ENCODE data around the gene MAPK11. TPM values are rescaled to one million over a fixed set of nuclear protein-coding genes. Genes with fewer than 3 reads are reported as not detected.

MAPK11 gene
- total RNA-seq, 1 experiment from 2014 or later: 5.5 TPM

- Histone ChIP-seq H3K27ac (no peak overlapping the region), H3K9me3 (ENCODE audit: insufficient read depth, low read depth) (no peaks in the 10 kb centered on the region), H3K36me3 (ENCODE audit: low read depth) (peaks cover 50% of the 10 kb centered on the region), H3K4me3 (no peak overlapping the region), H3F3A (ENCODE audit: insufficient read depth, low read depth) (peaks cover 52% of the 10 kb centered on the region), H2AFZ (no peak overlapping the region), H3K79me2 (ENCODE audit: low read depth) (peaks cover 67% of the 10 kb centered on the region), H3K27me3 (ENCODE audit: insufficient read depth, low read depth) (no peaks in the 10 kb centered on the region), H4K20me1 (ENCODE audit: insufficient read depth) (peaks cover 67% of the 10 kb centered on the region), H3K4me2 (no peak overlapping the region), H3K4me1 (replicated peaks; ENCODE audit: insufficient read depth) (peaks cover 32% of the 10 kb centered on the region), H3K9me2 (ENCODE audit: insufficient read depth) (no peaks in the 10 kb centered on the region)
- TSS peak; percentile 14 for BruUV-seq (replicated peaks)
- ChIA-PET POLR2A (ENCODE audit: unreplicated experiment) (no interaction called here), CTCF (no interaction called here)
- no peak for TF ChIP-seq EZH2 (IDR thresholded peaks at IDR 0.05; ENCODE audit: low read depth)
- TF ChIP-seq, protein P1, sequence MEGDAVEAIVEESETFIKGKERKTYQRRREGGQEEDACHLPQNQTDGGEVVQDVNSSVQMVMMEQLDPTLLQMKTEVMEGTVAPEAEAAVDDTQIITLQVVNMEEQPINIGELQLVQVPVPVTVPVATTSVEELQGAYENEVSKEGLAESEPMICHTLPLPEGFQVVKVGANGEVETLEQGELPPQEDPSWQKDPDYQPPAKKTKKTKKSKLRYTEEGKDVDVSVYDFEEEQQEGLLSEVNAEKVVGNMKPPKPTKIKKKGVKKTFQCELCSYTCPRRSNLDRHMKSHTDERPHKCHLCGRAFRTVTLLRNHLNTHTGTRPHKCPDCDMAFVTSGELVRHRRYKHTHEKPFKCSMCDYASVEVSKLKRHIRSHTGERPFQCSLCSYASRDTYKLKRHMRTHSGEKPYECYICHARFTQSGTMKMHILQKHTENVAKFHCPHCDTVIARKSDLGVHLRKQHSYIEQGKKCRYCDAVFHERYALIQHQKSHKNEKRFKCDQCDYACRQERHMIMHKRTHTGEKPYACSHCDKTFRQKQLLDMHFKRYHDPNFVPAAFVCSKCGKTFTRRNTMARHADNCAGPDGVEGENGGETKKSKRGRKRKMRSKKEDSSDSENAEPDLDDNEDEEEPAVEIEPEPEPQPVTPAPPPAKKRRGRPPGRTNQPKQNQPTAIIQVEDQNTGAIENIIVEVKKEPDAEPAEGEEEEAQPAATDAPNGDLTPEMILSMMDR (conservative IDR thresholded peaks at IDR 0.05): no peak
- DNase-seq: no peak
- intact Hi-C loops (cut with micrococcal nuclease; ENCODE audit: unreplicated experiment): no loop called here
Observed at GRCh38 chr22:50289942-50290630, 19.9 kb upstream of the MAPK11 start.

DNA sequence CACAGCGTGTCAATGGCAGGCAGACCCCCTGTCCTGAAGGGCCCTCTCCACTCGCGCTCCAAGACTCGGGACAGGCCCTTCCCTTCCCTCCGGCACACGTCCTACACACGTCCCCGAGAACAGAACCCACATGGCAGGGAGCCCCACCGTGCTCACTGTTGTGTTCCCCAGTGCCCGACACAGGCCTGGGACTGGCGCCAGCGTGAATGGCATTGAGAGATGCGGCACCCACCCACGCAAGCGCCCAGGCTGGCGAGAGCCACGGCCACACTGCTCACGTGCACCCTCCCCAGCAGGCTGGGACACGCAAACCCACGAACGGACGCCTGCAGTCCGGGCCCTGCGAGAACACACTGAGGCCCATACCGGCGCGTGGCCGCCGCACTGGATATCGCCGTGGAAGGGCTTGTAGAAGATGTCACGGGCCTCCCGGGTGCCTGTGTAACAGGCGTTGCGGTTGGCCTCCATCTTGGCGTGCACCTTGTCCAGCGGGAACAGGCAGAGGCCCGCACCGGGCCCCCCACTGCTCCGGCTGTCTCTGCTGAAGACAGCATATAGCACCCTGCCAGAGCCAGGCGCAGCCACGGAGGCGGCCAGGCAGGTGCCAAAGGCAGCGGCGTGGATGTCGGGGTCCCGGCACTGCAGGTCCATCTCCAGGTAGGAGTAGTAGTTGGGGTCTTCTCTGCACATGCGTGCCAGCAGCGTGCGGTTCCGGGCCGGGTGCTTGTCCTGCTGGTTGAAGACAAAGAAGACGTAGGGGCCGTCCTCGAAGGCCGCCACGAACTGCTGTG is 19.2 kb upstream of the MAPK11 start:
- H3K4me1 ChIP-seq (replicated peaks; ENCODE audit: insufficient read depth): peaks cover 25% of the 10 kb centered on the region
- ChIA-PET POLR2A (ENCODE audit: unreplicated experiment) (no interaction called here), CTCF (no interaction called here)
- peaks cover 49% of the 10 kb centered on the region for H3K36me3 ChIP-seq (ENCODE audit: low read depth)
- no peaks in the 10 kb centered on the region for H3K27me3 ChIP-seq (ENCODE audit: insufficient read depth, low read depth)
- peaks cover 61% of the 10 kb centered on the region for H4K20me1 ChIP-seq (ENCODE audit: insufficient read depth)
- no peaks in the 10 kb centered on the region for H3K9me2 ChIP-seq (ENCODE audit: insufficient read depth)
- H3F3A ChIP-seq (ENCODE audit: insufficient read depth, low read depth): peaks cover 45% of the 10 kb centered on the region
- TF ChIP-seq, protein P1 (conservative IDR thresholded peaks at IDR 0.05): no peak
- no peak for TF ChIP-seq EZH2 (IDR thresholded peaks at IDR 0.05; ENCODE audit: low read depth)
- H3K79me2 ChIP-seq (ENCODE audit: low read depth): peaks cover 60% of the 10 kb centered on the region
- no peak overlapping the region for H3K27ac ChIP-seq
- no TSS peak for BruUV-seq (replicated peaks)
- no peak for DNase-seq
- intact Hi-C loops (cut with micrococcal nuclease; ENCODE audit: unreplicated experiment): no loop called here
- no peak overlapping the region for H3K4me2 ChIP-seq
- H3K4me3 ChIP-seq: no peak overlapping the region
- no peaks in the 10 kb centered on the region for H3K9me3 ChIP-seq (ENCODE audit: insufficient read depth, low read depth)
- no peak overlapping the region for H2AFZ ChIP-seq

DNA sequence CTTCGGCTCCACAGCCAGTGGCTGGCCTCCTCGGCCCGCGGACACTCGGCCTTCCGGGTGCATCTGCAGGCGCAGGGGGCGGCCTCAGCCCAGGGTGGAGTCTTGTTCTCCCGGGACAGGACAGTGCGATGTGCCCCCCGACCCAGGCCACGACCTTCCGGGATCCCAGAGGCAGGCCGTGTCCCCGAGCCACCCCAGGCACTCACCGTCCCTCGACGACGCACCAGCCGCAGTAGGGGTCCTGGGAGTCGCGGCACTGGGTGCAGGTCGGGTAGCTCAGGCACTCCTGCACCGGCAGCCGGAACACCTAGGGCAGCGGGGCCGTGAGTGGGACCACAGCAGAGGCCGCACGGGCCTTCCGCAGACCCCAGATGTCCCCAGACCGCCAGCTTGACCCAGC is 17.6 kb upstream of the MAPK11 start:
- Histone ChIP-seq H3K27me3 (ENCODE audit: insufficient read depth, low read depth) (no peaks in the 10 kb centered on the region), H3K9me2 (ENCODE audit: insufficient read depth) (no peaks in the 10 kb centered on the region), H3K27ac (no peak overlapping the region), H4K20me1 (ENCODE audit: insufficient read depth) (peaks cover 58% of the 10 kb centered on the region), H2AFZ (no peak overlapping the region), H3K4me3 (no peak overlapping the region), H3K36me3 (ENCODE audit: low read depth) (peaks cover 50% of the 10 kb centered on the region), H3K9me3 (ENCODE audit: insufficient read depth, low read depth) (no peaks in the 10 kb centered on the region), H3K4me1 (replicated peaks; ENCODE audit: insufficient read depth) (peaks cover 24% of the 10 kb centered on the region), H3K79me2 (ENCODE audit: low read depth) (peaks cover 50% of the 10 kb centered on the region), H3F3A (ENCODE audit: insufficient read depth, low read depth) (peaks cover 41% of the 10 kb centered on the region), H3K4me2 (no peak overlapping the region)
- BruUV-seq (replicated peaks): no TSS peak
- intact Hi-C loops (cut with micrococcal nuclease; ENCODE audit: unreplicated experiment): no loop called here
- POLR2A ChIA-PET (ENCODE audit: unreplicated experiment): no interaction called here
- CTCF ChIA-PET: no interaction called here
- no peak for TF ChIP-seq EZH2 (IDR thresholded peaks at IDR 0.05; ENCODE audit: low read depth)
- TF ChIP-seq, protein P1 (conservative IDR thresholded peaks at IDR 0.05): no peak
- DNase-seq: no peak

Measured in PC-9 (cell line).